GM18526 (cell line): ENCODE results near the gene NAXD.

ENCODE experiments used
- POLR2A ChIP-seq: IDR thresholded peaks from 3 replicates; pipeline ENCODE4 v1.6.1; 2011; ENCODE audit not compliant: insufficient read length; ENCODE audit errors: extremely low read depth

The NAXD gene

DNA sequence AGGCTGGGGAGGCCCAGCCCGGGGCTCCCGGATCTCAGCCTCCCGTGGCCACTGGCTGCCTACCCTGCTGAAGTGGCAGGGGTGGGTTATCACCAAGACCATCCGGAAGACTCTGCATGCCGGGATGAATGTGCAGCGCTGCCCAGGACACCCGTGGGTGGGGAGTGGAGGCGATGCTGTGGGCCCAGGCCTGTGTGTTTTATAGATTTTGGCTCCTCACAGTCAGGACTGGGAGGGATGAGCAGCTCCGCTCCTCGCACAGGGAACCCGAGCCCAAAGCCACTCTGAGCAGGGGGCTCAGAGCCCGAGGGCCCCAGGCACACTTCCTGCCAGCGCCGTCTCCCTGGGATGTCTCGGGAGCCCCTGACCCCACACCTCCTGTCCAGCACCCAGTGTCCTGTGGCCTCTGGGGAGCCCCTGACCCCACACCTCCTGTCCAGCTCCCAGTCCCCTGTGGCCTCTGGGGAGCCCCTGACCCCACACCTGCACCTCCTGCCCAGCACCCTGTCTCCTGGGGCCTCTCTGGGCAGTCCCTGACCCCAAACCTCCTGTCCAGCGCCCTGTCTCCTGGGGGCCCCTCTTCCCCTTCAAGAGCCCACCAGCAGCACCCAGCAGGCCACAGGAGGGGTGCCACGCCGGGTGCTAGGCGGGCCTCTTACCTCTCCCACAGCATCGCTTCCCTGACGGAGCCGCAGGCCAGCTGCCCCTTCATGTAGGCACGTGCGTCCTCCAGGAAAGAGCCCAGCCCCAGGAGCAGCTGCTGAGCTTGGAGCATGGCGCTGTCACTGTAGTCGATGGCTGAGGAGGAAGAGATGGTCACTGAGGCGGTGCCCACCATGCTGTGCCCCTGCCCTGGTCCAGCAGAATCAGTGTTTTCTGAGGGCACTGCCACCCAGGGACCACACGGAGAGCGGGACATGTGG, 31.4 kb downstream of the NAXD start:
- TF ChIP-seq POLR2A = no peak

DNA sequence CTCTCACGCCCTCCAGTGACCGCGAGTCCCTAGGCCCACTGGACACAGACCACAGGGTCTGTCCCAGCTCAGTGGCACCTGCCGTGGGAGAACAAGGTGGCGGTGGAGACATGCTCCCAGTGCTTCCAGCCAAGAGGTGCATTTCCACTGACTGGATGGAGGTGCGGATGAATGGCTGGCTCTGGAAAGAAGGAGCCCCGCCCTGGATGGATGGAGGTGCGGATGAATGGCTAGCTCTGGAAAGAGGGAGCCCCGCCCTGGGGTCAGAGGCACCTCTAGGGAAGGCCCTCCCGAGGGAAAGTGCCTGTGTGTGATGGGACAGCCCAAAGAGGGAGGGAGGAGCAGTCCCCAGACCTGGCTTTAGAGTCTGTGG, 32.0 kb downstream of the NAXD start:
- no peak for TF ChIP-seq POLR2A

DNA sequence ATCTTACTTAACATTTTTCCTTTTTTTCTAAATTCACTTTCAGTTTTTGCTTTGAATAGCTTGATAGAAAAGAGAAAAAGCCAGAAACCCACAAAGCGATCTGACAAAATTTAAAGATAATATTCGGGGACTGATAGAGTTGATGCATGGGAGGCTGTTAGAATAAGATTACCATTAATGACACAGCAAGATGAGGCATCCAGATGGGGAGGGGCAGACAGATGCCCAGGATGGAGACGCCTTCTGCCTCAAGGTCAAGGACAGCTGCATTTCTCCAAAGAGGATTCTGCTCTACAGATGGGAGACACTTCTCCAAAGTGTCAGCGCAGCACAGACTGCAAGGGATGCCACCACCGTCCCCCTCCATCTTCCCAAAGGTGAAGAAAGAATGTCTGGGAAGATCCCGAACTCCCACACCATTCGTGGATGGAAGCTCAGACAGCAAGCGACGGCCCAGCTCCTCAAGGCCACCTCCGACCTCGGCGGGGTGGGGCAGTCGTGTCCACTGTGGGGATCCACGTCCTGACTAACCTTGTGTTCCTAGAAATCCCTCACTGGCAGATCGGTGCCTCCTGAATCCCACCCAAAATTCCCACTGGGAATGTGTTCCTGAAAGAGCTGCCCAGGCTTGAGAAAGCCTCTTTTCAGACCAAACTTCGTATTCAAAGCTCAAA, 32.9 kb downstream of the NAXD start:
- TF ChIP-seq POLR2A = no peak

DNA sequence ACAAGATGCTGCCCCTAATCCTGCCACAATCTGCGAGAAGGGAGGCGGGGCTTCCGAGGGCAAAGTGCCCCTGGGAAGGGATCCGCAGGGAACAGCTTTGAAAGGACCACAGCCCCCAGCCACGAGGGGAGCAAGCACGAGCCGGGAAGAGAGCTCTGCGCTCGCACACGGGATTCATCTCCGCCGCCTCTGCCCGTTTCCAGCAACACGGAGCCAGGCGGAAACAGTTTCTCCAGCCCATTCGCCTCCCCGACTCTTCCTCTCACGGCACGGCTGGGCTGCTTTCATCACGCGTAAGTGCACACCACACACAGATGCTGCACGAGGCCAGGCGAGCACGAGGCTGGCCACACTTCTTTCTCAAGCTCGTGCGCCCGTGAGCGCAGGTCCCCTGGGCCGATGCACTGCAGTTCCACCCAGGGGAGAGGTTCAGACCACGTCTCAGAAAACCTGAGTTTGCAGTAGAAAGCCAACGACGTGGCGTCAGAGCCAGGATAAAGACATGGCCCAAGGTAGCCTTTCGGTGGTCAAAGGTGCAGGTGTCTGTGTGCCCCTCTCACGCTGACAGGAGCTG, 33.6 kb downstream of the NAXD start:
- TF ChIP-seq POLR2A = no peak

DNA sequence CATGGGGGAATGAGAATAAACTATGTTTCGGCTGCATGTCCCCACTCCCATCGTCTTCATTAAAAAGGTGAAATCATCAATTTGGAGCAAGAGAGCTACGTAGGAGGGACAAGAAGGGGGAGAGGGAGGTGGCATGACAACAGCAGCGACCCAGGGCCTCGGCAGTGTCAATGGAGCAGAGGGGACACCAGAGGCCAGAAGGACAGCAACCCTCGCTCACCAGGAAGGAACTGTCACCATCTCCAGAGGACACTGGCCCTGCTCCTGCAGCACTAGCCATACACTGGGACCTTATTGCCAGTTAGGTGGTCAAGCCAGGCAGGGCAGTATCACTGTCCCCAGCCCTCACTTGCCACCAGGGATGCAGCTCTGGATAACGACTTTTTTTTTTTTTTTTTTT, 34.2 kb downstream of the NAXD start:
- TF ChIP-seq POLR2A = no peak

DNA sequence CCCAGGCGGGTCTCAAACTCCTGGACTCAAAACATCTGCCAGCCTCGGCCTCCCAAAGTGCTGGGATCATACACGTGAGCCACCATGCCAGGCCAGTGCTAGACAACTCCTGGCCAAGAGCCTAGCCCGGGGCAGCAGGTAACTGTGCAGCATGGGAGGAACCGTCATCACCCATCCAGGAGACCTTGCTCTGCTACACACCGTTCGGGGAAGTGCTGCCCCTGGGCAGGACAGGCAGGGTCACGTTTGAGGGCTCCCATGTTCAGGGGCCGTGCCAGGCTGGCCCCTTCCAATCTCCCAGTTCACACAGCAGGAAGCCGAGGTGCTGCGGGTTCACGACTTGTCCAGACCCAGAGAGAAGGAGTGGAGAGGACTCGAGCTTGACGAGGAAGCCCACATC, 35.1 kb downstream of the NAXD start:
- TF ChIP-seq POLR2A = no peak

DNA sequence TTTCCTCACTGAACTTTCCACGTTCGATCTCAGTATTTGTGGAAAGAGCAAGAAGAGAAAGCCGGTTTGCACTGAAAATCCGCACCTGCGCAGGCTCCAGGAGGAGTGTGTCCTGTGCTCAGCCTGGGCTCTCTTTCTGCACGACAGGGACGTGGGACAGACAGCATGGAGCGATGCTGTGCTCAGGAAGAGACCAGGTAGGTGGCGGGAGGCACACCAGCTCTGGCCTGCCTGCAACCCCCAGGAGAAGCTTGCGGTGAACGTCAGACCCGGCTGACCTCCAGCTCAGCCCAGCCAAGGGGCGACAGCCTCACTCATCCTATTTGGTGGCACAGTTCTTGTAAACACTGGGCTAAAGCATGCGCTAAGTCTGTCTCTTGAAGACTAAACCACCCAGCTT, 35.9 kb downstream of the NAXD start:
- TF ChIP-seq POLR2A = no peak

DNA sequence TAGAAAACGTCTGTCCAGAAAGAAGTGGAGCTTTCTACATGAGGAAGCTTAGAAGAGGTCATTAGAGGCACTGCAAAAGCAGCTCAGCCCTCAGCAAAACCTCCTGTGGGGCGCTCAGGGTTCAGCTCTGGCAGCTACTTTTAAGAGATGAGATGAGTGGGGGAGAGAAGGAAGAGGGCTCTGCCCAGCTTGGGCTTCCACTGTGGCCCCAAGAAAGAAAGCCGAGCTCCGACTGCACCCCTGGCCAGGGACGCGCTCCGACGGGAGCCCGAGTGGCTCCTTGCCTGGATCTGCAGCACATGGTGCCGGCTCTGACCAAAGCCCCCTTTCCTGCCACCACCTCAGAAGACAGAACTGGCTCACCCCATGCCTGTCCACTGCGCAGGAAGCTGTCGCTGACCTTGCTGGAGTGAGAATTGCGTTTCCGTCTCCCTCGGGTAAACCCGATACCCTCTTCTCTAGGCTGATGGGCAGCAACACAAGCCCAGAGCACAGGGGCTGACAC, 36.4 kb downstream of the NAXD start:
- TF ChIP-seq POLR2A = no peak

DNA sequence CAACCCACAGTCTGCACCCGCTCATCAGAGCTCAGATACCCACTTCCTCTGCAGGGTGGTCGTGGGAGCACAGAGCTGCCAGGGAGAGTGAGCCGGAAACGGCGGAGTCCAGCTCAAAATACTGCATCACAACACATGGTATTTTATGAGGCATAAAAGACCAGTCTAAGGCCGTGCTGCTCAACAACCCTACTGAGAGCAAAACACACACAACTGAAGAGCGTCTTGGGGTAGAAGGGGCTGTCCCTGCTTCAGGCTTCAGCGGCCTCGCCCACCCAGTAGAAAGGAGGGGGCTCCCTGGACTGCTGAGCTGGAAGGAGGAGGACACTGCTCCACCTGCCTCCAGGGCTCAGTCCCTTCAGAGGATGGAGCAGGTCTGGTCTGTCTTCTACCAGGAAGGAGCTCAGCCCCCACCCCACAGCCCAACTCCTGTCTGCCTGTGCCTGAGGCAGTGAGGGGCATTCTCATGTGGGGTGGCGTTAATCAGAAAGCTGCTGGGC, 36.9 kb downstream of the NAXD start:
- no peak for TF ChIP-seq POLR2A

DNA sequence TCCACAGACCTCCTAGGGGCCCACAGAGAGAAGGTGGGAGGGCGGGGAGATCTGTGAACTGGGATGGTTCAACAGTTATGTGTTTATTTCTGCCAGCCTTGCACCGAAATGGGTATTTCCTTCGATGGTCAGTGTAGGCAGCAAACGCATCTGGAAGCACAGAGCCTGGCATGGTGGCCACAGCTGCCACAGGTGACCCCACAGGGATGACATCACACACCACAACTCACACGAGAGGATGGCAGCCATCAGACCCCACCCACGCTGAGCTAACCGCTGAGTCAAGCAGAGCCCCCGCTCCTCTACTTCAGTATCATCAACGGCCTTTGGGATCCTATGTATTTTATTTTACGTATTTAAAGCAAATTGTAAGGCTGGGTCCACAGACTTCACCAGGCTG, 37.4 kb downstream of the NAXD start:
- no peak for TF ChIP-seq POLR2A

DNA sequence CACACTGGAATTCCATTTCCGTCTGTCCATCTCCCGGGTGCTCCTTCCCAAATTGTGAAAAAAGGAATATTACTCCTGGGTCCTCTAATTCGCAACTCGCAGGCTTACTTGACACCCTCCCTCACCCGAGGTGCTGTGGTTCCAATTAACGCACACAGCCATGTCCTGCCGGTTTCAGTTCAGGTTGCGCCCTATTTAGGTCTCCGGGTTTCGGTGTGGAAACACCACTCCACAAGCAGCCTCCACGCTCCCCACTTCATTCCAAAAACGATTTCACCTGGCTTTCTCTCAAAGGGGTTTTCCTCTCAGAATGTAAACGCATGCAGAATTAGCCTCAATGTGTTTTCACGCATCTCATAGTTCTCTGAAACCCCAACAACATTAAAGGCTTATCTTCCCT, 37.9 kb downstream of the NAXD start:
- no peak for TF ChIP-seq POLR2A

DNA sequence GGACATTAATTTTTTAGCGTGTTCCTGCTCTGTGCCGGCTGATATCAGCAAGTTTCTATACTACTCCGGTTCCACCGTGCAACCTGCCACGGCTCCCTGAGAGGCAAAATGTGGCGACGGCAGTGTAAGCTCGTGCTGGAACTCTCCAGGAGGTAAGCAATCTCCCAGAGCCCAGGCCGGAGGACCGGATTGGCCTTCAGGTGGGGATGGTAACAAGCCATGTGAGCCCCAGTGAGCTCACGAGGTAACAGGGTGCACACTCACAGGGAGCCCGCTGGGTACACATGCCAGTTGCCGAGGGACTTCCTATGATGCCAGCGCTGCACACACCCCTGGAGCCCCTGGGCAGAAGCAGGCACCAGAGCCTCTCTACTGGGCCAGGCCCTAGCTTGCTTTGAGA, 38.5 kb downstream of the NAXD start:
- TF ChIP-seq POLR2A = no peak

DNA sequence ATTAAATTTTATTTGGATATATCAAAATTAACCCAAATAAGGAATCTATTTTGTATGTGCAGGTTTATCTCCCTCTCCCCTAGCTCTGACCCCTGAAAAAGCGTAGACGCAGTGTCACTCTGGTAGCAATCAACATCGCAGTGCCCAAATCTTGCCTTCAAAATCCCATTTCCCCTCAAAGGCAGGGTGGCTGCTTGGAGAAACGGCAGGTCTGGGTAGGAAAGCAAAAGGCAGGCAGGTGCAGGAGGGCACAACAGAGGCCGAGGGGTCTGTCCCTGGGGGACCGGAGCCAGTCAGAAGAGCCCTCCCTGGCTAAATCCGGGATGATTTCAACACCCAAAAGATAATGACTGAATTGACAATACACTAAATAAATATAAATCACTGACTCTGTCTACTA, 41.9 kb downstream of the NAXD start:
- no peak for TF ChIP-seq POLR2A

DNA sequence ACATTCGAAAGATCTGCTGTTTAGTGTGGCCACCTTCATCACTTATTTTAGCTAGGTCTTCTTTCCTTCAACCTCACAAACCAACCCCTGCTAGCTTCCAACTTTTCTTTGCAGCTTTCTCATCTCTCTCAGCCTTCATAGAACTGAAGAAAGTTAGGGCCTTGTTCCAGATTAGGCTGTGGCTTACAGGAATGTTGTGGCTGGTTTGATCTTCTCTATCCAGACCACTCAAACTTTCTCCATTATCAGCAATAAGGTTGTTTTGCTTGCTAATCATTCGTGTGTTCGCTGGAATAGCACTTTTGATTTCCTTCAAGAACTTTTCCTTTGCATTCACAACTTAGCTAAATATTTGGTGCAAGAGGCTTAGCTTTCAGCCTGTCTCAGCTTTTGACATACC, 45.9 kb downstream of the NAXD start:
- no peak for TF ChIP-seq POLR2A

DNA sequence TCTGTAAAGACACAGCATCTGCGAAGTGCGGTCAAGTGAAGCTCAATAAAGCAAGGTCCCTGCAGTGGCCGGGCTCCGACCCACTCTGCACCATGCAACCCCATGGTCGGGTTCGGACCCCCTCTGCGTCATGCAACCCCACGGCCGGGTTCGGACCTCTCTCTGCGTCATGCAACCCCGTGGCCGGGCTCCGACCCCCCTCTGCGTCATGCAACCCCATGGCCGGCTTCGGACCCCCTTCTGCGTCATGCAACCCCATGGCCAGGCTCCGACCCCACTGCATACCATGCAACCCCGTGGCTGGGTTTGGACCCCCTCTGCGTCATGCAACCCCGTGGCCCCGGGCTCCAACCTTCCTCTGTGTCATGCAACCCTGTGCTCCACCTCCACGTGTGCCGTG, 46.7 kb downstream of the NAXD start:
- no peak for TF ChIP-seq POLR2A

DNA sequence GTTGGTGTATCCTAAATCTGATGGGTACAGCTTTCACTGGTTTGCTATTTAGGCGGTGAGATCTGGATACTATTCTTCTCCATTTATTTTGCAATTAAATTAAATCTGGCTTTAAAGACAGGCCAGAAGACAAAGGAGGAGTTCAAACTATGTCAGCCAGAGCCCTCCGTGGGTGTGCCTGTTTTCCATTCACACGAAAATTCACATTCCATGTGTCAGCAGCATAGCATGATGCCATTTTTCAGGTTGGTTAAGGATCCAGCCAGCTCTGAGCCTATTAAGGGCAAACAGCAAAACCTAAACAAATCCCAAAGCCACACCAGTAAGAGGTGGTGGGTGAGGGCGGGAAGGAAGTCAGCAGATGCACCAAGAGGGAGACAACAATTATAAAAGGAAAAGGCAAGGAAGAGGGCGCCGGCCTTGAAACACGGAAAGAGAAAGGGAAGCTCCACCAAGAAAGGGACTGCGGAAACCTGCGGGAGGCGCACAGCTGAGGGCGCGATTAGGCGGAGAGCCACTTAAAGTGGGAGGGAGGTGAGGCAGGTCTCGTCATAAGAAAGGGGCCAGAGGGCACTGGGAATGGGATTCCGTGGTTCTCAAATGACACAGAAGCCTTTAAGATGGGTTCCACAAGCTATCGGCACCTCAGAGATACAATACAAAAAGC, 47.6 kb downstream of the NAXD start:
- TF ChIP-seq POLR2A = no peak

DNA sequence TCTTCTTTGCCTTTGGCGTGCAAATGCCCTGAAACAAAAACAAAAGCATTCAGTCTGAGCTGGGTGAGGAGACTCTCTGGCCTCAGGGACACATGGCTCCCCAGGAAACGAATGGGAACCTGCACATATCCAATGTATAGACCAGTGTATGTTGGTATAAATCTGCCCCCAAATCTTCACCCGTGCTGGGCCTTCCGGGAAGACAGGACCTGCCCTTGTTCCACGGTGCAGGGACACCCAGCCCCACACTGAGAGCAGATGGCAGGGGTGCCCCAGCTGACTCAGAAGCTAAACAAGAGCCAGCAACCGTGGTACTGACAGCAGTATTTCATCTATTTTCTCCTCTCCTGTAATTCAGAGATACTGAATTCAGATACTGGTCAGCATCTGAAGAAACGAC, 48.1 kb downstream of the NAXD start:
- TF ChIP-seq POLR2A = no peak
